ENCODE results near the gene TRIM62.

- peak; percentile 52 for TF ChIP-seq CTCF (IDR thresholded peaks at IDR 0.05; ENCODE audit: poor library complexity)
- no peak for TF ChIP-seq EZH2 (IDR thresholded peaks at IDR 0.05; ENCODE audit: borderline replicate concordance)
- TF ChIP-seq EZH2phosphoT487 (IDR thresholded peaks at IDR 0.05; ENCODE audit: low read depth, severe bottlenecking, unreplicated experiment) = no peak
These were observed 69.9 kb downstream of the TRIM62 start for GRCh38 chr1:33111965-33112364.

Measured in hepatocyte (in vitro differentiated cells).